HG02623 (cell line): ENCODE results near the gene CDH13.

Source experiments
- ATAC-seq: cut with Tn5 transposase; IDR thresholded peaks from one replicate; pipeline ENCODE4 v1.9.1; 2021; ENCODE audit warnings: moderate library complexity; ENCODE audit not compliant: unreplicated experiment

The CDH13 gene

GRCh38 chr16:83312718-83313245, 686.0 kb downstream of the CDH13 start:
- no peak for ATAC-seq

GRCh38 chr16:83315271-83315670, 688.5 kb downstream of the CDH13 start:
- ATAC-seq = no peak

GRCh38 chr16:83316458-83316857, 689.7 kb downstream of the CDH13 start:
- no peak for ATAC-seq

GRCh38 chr16:83318390-83318789, 691.6 kb downstream of the CDH13 start:
- no peak for ATAC-seq

- ATAC-seq = no peak
These were observed 702.2 kb downstream of the CDH13 start for GRCh38 chr16:83328936-83329335.

GRCh38 chr16:83329441-83329840, 702.7 kb downstream of the CDH13 start:
- no peak for ATAC-seq

GRCh38 chr16:83330251-83330650, 703.5 kb downstream of the CDH13 start:
- no peak for ATAC-seq

- no peak for ATAC-seq
These were observed 708.3 kb downstream of the CDH13 start for GRCh38 chr16:83335076-83335475.

GRCh38 chr16:83336603-83337002, 709.8 kb downstream of the CDH13 start:
- no peak for ATAC-seq

GRCh38 chr16:83338138-83338537, 711.4 kb downstream of the CDH13 start:
- ATAC-seq = no peak

- no peak for ATAC-seq
These were observed 712.2 kb downstream of the CDH13 start for GRCh38 chr16:83338941-83339340.

- no peak for ATAC-seq
These were observed 717.2 kb downstream of the CDH13 start for GRCh38 chr16:83343935-83344366.

GRCh38 chr16:83345846-83346640, 719.3 kb downstream of the CDH13 start:
- ATAC-seq = no peak

GRCh38 chr16:83348991-83349390, 722.2 kb downstream of the CDH13 start:
- no peak for ATAC-seq

GRCh38 chr16:83350481-83350880, 723.7 kb downstream of the CDH13 start:
- no peak for ATAC-seq

- ATAC-seq = no peak
These were observed 725.1 kb downstream of the CDH13 start for GRCh38 chr16:83351846-83352245.

GRCh38 chr16:83353241-83353640, 726.5 kb downstream of the CDH13 start:
- ATAC-seq = no peak

GRCh38 chr16:83354015-83354414, 727.2 kb downstream of the CDH13 start:
- no peak for ATAC-seq

- no peak for ATAC-seq
These were observed 728.9 kb downstream of the CDH13 start for GRCh38 chr16:83355570-83356218.

- ATAC-seq = no peak
These were observed 729.5 kb downstream of the CDH13 start for GRCh38 chr16:83356266-83356665.

- ATAC-seq = no peak
These were observed 730.2 kb downstream of the CDH13 start for GRCh38 chr16:83356986-83357385.

- ATAC-seq = no peak
These were observed 736.8 kb downstream of the CDH13 start for GRCh38 chr16:83363521-83363920.
